BLaER1 (cell line): Measurements from ENCODE around the gene ITFG1.

ENCODE experiments used
- H3K27ac ChIP-seq: shearing (Covaris generic); formaldehyde crosslinking; 2 replicates; pipeline ENCODE4 v1.8.1; 2022
- H3K27me3 ChIP-seq: shearing (Covaris generic); formaldehyde crosslinking; 2 replicates; pipeline ENCODE4 v1.8.1; 2022
- H3K36me3 ChIP-seq: shearing (Covaris generic); formaldehyde crosslinking; 2 replicates; pipeline ENCODE4 v1.8.1; 2022
- H3K4me1 ChIP-seq: shearing (Covaris generic); formaldehyde crosslinking; 2 replicates; pipeline ENCODE4 v1.8.1; 2022
- H3K4me2 ChIP-seq: shearing (Covaris generic); formaldehyde crosslinking; 2 replicates; pipeline ENCODE4 v1.8.1; 2022
- H3K4me3 ChIP-seq: shearing (Covaris generic); formaldehyde crosslinking; 2 replicates; pipeline ENCODE4 v1.8.1; 2022
- H3K9ac ChIP-seq: shearing (Covaris generic); formaldehyde crosslinking; 2 replicates; pipeline ENCODE4 v1.8.1; 2022
- H3K9me3 ChIP-seq: shearing (Covaris generic); formaldehyde crosslinking; 2 replicates; pipeline ENCODE4 v1.8.1; 2022
- H4K20me1 ChIP-seq: shearing (Covaris generic); formaldehyde crosslinking; 2 replicates; pipeline ENCODE4 v1.8.1; 2022
- Cebpa-rat ChIP-seq: shearing (Covaris generic); IDR thresholded peaks from 2 replicates; pipeline ENCODE4 v1.8.1; 2022

ITFG1 gene

GRCh38 chr16:47460711-47461597 lies at the start of gene ITFG1, which contains the start of gene PHKB:
ITFG1 (minus strand) TSS chr16:47461063; CDS start chr16:47461045, 18 bp downstream.
PHKB (plus strand) TSS chr16:47461331; CDS start chr16:47461351, 20 bp downstream.
- Histone ChIP-seq H3K4me3 (peak within 1 kb of the TSS; percentile 89), H3K9ac (peak within 1 kb of the TSS; percentile 97), H3K9me3 (no peaks in the 10 kb centered on the region), H3K4me2 (peak within 1 kb of the TSS; percentile 97), H4K20me1 (no peaks in the 10 kb centered on the region), H3K4me1 (peaks cover 68% of the 10 kb centered on the region), H3K27ac (peak within 1 kb of the TSS; percentile 95), H3K27me3 (no peaks in the 10 kb centered on the region), H3K36me3 (peaks cover 23% of the 10 kb centered on the region)
- TF ChIP-seq Cebpa-rat = no peak

- Histone ChIP-seq H3K27ac (peak overlapping the region; percentile 70), H3K4me3 (no peak overlapping the region), H4K20me1 (no peaks in the 10 kb centered on the region), H3K9ac (no peak overlapping the region), H3K9me3 (no peaks in the 10 kb centered on the region), H3K4me1 (peaks cover 30% of the 10 kb centered on the region), H3K27me3 (no peaks in the 10 kb centered on the region), H3K4me2 (peak overlapping the region; percentile 78), H3K36me3 (peaks cover 63% of the 10 kb centered on the region)
- no peak for TF ChIP-seq Cebpa-rat
Observed at GRCh38 chr16:47507701-47508100, 46.8 kb upstream of the ITFG1 start.

- H3K36me3 ChIP-seq = peaks cover 60% of the 10 kb centered on the region
- H3K9ac ChIP-seq = no peak overlapping the region; the same call in 1 of the 2 replicates
- H3K27ac ChIP-seq = peak overlapping the region; percentile 70
- peaks cover 30% of the 10 kb centered on the region for H3K4me1 ChIP-seq
- H3K4me3 ChIP-seq = no peak overlapping the region
- H3K4me2 ChIP-seq = peak overlapping the region; percentile 78
- H3K9me3 ChIP-seq = no peaks in the 10 kb centered on the region
- no peak for TF ChIP-seq Cebpa-rat
- H4K20me1 ChIP-seq = no peaks in the 10 kb centered on the region
- H3K27me3 ChIP-seq = no peaks in the 10 kb centered on the region
Observed at GRCh38 chr16:47506800-47507199, 45.9 kb upstream of the ITFG1 start.

- Histone ChIP-seq H3K27me3 (no peaks in the 10 kb centered on the region), H3K27ac (no peak overlapping the region), H3K4me3 (no peak overlapping the region), H3K9ac (no peak overlapping the region), H3K4me2 (no peak overlapping the region), H4K20me1 (no peaks in the 10 kb centered on the region), H3K36me3 (peaks cover 61% of the 10 kb centered on the region), H3K9me3 (no peaks in the 10 kb centered on the region), H3K4me1 (peaks cover 30% of the 10 kb centered on the region)
- no peak for TF ChIP-seq Cebpa-rat
Observed at GRCh38 chr16:47504599-47504998, 43.7 kb upstream of the ITFG1 start.

GRCh38 chr16:47503936-47504335 lies 43.1 kb upstream of the ITFG1 start:
- Histone ChIP-seq H3K36me3 (peaks cover 62% of the 10 kb centered on the region), H3K4me1 (peaks cover 30% of the 10 kb centered on the region), H4K20me1 (no peaks in the 10 kb centered on the region), H3K9ac (no peak overlapping the region), H3K4me2 (no peak overlapping the region), H3K27me3 (no peaks in the 10 kb centered on the region), H3K9me3 (no peaks in the 10 kb centered on the region), H3K4me3 (no peak overlapping the region), H3K27ac (no peak overlapping the region)
- no peak for TF ChIP-seq Cebpa-rat

- H3K36me3 ChIP-seq = peaks cover 63% of the 10 kb centered on the region
- H3K9ac ChIP-seq = no peak overlapping the region
- H3K4me3 ChIP-seq = no peak overlapping the region
- no peak overlapping the region for H3K27ac ChIP-seq
- no peaks in the 10 kb centered on the region for H3K9me3 ChIP-seq
- TF ChIP-seq Cebpa-rat = no peak
- H4K20me1 ChIP-seq = no peaks in the 10 kb centered on the region
- H3K27me3 ChIP-seq = no peaks in the 10 kb centered on the region
- peaks cover 3% of the 10 kb centered on the region for H3K4me1 ChIP-seq
- no peak overlapping the region for H3K4me2 ChIP-seq
Observed at GRCh38 chr16:47499700-47500264, 38.9 kb upstream of the ITFG1 start.

GRCh38 chr16:47499080-47499699 lies 38.3 kb upstream of the ITFG1 start:
- TF ChIP-seq Cebpa-rat = no peak
- Histone ChIP-seq H3K9me3 (no peaks in the 10 kb centered on the region), H3K36me3 (peaks cover 57% of the 10 kb centered on the region), H3K4me1 (peaks cover 8% of the 10 kb centered on the region), H3K4me3 (no peak overlapping the region), H3K27me3 (no peaks in the 10 kb centered on the region), H3K9ac (no peak overlapping the region), H4K20me1 (no peaks in the 10 kb centered on the region), H3K27ac (no peak overlapping the region), H3K4me2 (no peak overlapping the region)

- Histone ChIP-seq H3K27me3 (no peaks in the 10 kb centered on the region), H3K4me1 (peaks cover 39% of the 10 kb centered on the region), H3K9me3 (peaks cover 9% of the 10 kb centered on the region), H3K4me2 (peak overlapping the region; percentile 98), H3K9ac (peak overlapping the region; percentile 77), H4K20me1 (no peaks in the 10 kb centered on the region), H3K36me3 (peaks cover 22% of the 10 kb centered on the region), H3K27ac (peak overlapping the region; percentile 89), H3K4me3 (peak overlapping the region; percentile 63)
- TF ChIP-seq Cebpa-rat = no peak
Observed at GRCh38 chr16:47493381-47494337, 32.8 kb upstream of the ITFG1 start.
